D721Med (cell line): ENCODE results near the gene PNPLA3.

Experiments used
- DNase-seq: peaks from one replicate; pipeline ENCODE4 v3.0.0; 2011; ENCODE audit warnings: low spot score; ENCODE audit not compliant: insufficient read length
- FAIRE-seq: peaks from 2 replicates; lab custom pipeline; 2011; peaks lifted over from hg19 to GRCh38; lab: Jason Lieb, UNC
- TF ChIP-seq, protein P1 (sequence below): IDR thresholded peaks from 2 replicates; pipeline ENCODE4 v1.5.1; 2012; ENCODE audit warnings: mild to moderate bottlenecking, control low read depth; ENCODE audit not compliant: insufficient read depth; ENCODE audit errors: missing control alignments

Gene PNPLA3

DNA sequence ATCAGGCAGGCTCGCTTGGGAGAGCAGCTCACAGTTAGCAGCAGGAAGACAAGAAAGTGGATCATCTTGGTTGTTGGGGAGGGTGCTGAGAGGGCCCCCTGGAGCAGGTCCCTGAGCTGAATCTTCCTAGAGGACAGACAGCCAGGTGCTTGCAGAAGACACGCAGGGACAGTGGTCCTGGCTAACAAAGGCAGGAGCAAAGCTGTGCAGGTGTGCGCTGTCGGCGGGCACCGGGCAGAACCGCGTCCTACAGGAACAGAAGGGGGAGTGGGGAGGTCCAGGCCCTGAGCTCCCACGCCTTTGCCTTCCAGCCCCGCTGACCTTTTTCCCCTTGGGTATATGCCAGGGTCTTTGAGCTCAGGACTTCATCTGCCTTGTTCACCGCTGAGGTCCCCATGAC lies 70.4 kb downstream of the PNPLA3 start:
- FAIRE-seq (no peak), DNase-seq (no peak)
- TF ChIP-seq, protein P1, sequence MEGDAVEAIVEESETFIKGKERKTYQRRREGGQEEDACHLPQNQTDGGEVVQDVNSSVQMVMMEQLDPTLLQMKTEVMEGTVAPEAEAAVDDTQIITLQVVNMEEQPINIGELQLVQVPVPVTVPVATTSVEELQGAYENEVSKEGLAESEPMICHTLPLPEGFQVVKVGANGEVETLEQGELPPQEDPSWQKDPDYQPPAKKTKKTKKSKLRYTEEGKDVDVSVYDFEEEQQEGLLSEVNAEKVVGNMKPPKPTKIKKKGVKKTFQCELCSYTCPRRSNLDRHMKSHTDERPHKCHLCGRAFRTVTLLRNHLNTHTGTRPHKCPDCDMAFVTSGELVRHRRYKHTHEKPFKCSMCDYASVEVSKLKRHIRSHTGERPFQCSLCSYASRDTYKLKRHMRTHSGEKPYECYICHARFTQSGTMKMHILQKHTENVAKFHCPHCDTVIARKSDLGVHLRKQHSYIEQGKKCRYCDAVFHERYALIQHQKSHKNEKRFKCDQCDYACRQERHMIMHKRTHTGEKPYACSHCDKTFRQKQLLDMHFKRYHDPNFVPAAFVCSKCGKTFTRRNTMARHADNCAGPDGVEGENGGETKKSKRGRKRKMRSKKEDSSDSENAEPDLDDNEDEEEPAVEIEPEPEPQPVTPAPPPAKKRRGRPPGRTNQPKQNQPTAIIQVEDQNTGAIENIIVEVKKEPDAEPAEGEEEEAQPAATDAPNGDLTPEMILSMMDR: no peak

DNA sequence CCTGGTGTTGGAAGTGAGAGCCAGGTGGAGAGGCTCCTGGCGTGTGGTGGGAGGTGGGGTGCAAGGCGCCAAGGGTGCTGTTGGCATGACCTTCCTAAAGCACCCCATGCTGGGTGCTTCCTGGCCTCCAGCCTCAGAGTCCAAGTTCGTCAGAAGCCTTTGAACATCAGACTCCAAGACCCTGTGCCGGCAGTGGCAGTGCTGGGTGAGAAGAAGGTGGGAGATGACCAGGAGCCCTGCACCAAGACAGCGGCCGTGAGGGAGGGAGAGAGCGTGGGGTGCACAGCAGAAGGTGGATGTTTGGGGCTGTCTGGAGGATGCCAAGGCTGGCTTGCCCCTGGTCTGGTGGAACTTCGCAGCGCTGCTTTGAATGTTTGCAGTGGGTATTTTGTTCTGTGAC lies 70.8 kb downstream of the PNPLA3 start:
- TF ChIP-seq, protein P1: no peak
- FAIRE-seq (no peak), DNase-seq (no peak)

DNA sequence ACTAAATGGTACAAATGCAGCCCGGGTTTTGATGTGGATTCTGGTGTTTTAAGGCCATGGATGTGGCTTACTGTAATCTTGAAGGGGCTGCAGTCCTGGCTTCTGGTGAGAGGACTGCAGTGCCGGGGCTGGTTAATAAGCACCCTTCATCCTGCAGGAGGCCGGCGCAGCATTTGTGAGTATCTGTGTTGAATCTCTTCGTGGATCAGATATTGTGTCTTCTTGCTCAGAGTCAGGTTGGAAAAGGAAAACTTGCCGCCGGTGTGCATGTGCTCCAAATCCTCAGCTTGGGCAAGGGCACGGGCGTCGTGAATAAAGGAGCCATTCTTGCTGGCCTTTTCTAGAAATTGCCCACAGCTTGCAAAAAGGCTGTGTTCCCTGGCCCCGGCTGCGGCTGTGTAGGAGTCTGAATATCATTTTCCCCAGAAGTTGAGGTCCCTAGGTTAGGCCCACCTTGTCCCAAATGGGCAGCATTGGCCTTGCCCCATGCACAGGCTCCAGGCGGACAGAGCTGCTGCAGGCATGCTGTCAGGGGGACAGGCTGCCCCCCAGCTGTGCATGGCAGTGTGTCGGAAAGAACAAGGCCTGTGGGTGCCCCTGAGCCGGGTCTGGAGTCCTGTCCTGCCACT lies 71.6 kb downstream of the PNPLA3 start:
- no peak for FAIRE-seq
- TF ChIP-seq, protein P1: no peak
- DNase-seq: no peak

DNA sequence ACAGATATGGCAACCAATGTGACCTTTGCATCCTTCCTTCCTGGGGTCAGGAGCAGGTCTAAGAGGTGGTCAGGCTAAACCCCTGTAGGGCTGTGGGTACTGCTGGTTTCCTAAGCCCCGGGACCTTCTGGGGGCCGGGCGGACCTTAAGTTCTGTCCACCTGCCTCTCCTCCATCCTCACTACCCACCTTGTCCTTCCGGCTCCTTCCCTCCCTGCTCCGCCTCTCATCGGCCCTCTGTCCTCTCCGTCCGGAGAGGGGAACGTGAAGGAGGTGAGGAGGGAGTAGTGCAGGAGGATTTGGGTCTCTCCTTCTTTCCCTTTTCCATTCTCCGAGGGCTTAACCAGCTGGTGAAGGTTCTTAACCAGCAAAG lies 72.2 kb downstream of the PNPLA3 start:
- DNase-seq: no peak
- FAIRE-seq: no peak
- TF ChIP-seq, protein P1: no peak

DNA sequence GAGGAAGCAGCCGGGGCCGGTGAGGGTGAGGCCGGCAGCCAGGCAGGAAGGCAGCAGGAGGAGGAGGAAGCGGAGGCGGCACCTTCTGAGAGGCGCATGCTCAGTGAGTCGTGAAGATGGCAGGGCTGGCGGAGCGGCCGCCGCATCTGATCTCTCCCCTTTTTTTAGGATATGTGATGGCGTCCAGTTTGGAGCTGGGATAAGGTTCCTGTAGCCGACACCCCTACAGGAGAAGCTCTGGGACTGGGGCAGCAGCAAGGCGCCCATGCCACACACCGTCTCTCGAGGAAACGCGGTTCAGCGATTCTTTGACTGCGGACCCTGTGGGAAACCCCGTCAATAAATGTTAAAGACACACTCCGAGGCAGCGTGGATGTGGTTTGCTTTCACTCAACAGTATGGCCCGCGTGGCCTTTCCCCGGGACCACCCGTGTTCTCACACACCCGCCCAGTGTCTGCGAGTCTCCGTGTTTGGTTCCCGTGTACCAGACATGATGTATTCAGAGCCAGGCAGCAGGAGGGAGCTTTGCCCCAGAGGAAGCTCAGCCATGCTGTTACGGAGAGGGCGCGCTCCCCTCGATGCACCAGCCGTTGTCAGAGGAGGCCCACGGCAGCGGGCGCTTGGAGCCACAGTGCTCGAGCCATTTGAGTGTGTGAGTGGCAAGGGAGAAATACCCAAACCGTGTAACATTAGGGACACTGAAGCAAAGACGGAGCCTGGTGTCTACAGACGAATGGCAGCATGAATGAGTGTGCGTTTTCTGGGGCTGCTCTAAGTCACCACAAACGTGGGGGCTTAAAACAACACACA lies 72.8 kb downstream of the PNPLA3 start:
- DNase-seq (no peak), FAIRE-seq (no peak)
- TF ChIP-seq, protein P1: no peak

DNA sequence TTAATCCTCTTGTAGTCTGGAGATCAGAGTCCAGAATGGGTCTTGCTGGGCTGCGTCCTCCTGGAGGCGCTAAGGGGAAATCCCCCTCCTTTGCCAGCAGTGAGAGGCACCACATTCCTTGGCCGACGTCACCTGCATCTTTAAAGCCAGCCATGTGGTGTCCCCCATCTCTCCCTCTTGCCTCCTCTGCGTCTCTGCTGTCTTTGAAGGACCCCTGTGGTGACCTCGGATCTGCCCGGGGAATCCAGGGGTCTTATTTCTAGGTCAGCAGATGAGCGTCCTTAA lies 73.3 kb downstream of the PNPLA3 start:
- peak; percentile 58 for DNase-seq

More for the DNA sequence above, 73.3 kb downstream of the PNPLA3 start:
- no peak for FAIRE-seq
- TF ChIP-seq, protein P1: no peak
